ENCODE measurements around the gene BRD1.

Gene BRD1

GRCh38 chr22:49756676-49757075 lies 71.0 kb downstream of the BRD1 start:
- FAIRE-seq (no peak), DNase-seq (ENCODE audit: insufficient read length) (no peak)
- TF ChIP-seq POLR2A (IDR thresholded peaks at IDR 0.05; ENCODE audit: low read depth, low read length): no peak
- no peak for TF ChIP-seq POLR2AphosphoS5 (IDR thresholded peaks at IDR 0.05; ENCODE audit: low read depth, low read length)
- no peak for TF ChIP-seq TAF1 (IDR thresholded peaks at IDR 0.05; ENCODE audit: borderline replicate concordance, low read depth, low read length)

- TF ChIP-seq POLR2A (IDR thresholded peaks at IDR 0.05; ENCODE audit: low read depth, low read length) (no peak), TAF1 (IDR thresholded peaks at IDR 0.05; ENCODE audit: borderline replicate concordance, low read depth, low read length) (no peak), POLR2AphosphoS5 (IDR thresholded peaks at IDR 0.05; ENCODE audit: low read depth, low read length) (no peak)
- DNase-seq (ENCODE audit: insufficient read length) (no peak), FAIRE-seq (no peak)
Measured at GRCh38 chr22:49756201-49756600, 71.5 kb downstream of the BRD1 start.

DNA sequence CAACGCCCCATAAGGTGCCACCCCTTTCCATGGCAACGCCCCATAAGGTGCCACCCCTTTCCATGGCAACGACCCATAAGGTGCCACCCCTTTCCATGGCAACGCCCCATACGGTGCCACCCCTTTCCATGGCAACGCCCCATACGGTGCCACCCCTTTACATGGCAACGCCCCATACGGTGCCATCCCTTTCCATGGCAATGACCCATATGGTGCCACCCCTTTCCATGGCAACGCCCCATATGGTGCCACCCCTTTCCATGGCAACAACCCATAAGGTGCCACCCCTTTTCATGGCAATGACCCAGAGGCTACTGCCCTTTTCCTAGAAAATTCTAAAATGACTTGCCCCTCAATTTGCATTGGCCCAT lies 72.1 kb downstream of the BRD1 start:
- no peak for DNase-seq (ENCODE audit: insufficient read length)
- TF ChIP-seq POLR2AphosphoS5 (IDR thresholded peaks at IDR 0.05; ENCODE audit: low read depth, low read length) (no peak), TAF1 (IDR thresholded peaks at IDR 0.05; ENCODE audit: borderline replicate concordance, low read depth, low read length) (no peak), POLR2A (IDR thresholded peaks at IDR 0.05; ENCODE audit: low read depth, low read length) (no peak)
- no peak for FAIRE-seq

DNA sequence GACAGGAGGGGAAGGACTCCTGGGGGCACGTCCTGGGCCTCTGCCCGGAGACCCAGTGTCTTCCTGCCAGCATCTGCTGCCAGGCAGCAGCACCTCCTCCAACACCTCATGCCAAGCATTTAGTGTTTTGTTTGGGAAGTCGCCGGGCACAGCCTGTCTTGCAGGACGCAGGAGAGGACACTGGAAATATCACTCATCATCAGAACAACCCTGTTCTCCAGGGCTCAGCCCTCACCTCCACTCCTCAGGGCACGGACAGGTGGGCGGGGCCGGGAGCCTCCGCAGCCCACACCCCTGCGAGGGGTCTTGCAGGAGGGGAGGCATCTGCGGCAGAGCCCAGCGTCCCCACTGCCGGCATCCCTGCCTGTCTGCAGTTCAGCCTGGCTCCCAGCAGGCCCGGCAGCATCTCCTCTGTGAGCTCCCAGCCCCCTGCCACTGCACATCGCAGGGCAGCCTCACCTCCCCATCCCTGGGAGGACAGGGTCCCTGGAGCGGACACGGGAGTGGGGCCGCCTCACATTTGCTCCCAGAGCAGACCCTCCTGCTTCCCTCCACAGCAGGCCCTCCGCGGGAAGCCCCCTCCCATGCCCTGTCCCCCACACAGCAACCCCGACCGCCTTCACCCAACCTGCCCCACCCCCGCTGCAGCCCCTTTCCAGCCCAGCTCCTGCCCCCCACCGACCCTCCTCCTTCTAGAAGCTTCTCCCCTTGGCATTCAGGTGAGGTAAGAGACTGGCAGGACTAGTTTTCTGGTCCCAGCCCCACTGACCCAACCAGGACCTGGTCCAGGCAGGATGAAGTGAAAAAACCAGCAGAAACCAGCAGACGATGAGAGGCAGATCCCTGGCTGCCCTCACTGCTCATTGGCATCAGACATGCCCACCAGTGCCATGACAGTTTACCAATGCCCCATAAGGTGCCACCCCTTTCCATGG lies 72.7 kb downstream of the BRD1 start:
- FAIRE-seq: no peak
- peak; percentile 23 for DNase-seq (ENCODE audit: insufficient read length)
- TF ChIP-seq POLR2A (IDR thresholded peaks at IDR 0.05; ENCODE audit: low read depth, low read length): no peak
- no peak for TF ChIP-seq POLR2AphosphoS5 (IDR thresholded peaks at IDR 0.05; ENCODE audit: low read depth, low read length)
- TF ChIP-seq TAF1 (IDR thresholded peaks at IDR 0.05; ENCODE audit: borderline replicate concordance, low read depth, low read length): no peak

GRCh38 chr22:49753961-49754695 lies 73.5 kb downstream of the BRD1 start:
- DNase-seq (ENCODE audit: insufficient read length) (peak; percentile 23), FAIRE-seq (no peak)
- TF ChIP-seq TAF1 (IDR thresholded peaks at IDR 0.05; ENCODE audit: borderline replicate concordance, low read depth, low read length) (no peak), POLR2A (IDR thresholded peaks at IDR 0.05; ENCODE audit: low read depth, low read length) (no peak), POLR2AphosphoS5 (IDR thresholded peaks at IDR 0.05; ENCODE audit: low read depth, low read length) (no peak)

DNA sequence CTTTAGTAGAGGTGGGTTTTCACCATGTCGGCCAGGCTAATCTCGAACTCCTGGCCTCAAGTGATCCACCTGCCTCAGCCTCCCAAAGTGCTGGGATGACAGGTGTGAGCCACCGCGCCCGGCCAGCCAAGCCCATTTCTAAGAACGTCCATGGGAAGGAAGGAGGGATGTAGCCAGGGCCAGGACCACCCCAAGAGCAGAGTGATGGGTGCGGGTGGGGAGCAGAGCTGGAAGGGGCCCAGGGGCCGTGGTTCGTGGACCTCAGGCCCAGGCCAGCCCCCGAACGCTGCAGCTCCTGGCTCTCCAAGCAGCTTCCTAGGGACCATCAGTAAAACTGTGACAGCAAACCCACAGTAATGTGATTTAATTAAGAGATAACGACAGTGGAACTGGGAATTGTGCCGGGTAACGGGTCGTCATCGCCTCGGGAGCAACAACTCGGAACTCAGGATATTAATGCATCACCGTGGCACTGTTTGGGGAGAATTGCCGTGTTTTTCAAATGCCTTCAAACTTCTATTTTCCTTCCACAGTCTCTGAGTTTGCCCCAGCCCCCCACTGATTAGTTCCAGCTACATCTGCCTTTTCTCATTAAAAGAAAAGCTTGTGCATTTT lies 74.3 kb downstream of the BRD1 start:
- TF ChIP-seq TAF1 (IDR thresholded peaks at IDR 0.05; ENCODE audit: borderline replicate concordance, low read depth, low read length) (no peak), POLR2AphosphoS5 (IDR thresholded peaks at IDR 0.05; ENCODE audit: low read depth, low read length) (no peak)
- no peak for FAIRE-seq
- DNase-seq (ENCODE audit: insufficient read length): no peak

GRCh38 chr22:49752598-49753091 lies 75.0 kb downstream of the BRD1 start:
- no peak for DNase-seq (ENCODE audit: insufficient read length)
- no peak for TF ChIP-seq TAF1 (IDR thresholded peaks at IDR 0.05; ENCODE audit: borderline replicate concordance, low read depth, low read length)
- TF ChIP-seq POLR2A (IDR thresholded peaks at IDR 0.05; ENCODE audit: low read depth, low read length): no peak
- TF ChIP-seq POLR2AphosphoS5 (IDR thresholded peaks at IDR 0.05; ENCODE audit: low read depth, low read length): no peak
- no peak for FAIRE-seq

GRCh38 chr22:49751966-49752597 lies 75.6 kb downstream of the BRD1 start:
- FAIRE-seq (no peak), DNase-seq (ENCODE audit: insufficient read length) (no peak)
- TF ChIP-seq TAF1 (IDR thresholded peaks at IDR 0.05; ENCODE audit: borderline replicate concordance, low read depth, low read length) (no peak), POLR2AphosphoS5 (IDR thresholded peaks at IDR 0.05; ENCODE audit: low read depth, low read length) (no peak), POLR2A (IDR thresholded peaks at IDR 0.05; ENCODE audit: low read depth, low read length) (no peak)

DNA sequence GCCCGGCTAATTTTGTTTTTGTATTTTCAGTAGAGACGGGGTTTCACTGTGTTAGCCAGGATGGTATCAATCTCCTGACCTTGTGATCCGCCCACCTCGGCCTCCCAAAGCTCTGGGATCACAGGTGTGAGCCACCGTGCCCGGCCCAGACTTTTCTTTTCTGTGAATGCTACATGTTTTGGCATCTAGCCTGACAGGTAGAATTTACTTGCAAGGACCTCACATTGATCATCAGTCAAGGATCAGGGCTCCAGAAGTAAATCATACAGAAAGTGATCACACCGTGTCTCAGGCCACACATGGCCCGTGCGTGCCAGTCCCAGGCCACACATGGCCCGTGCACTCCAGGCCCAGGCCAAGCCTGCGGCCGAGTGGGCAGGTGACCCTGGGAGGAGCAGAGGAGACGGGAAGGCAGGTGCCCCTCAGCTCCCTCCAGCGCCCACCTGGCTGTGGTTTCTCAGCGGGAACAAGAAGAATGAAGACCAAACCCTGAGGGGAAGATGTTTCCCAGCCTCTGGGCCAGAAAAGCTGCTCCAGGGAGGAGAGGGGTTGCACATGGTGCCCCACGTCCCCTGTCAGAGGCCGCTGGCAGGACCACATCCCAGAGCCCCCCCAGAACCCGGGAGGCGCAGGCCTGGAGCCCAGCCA lies 76.2 kb downstream of the BRD1 start:
- DNase-seq (ENCODE audit: insufficient read length) (no peak), FAIRE-seq (no peak)
- no peak for TF ChIP-seq POLR2A (IDR thresholded peaks at IDR 0.05; ENCODE audit: low read depth, low read length)
- no peak for TF ChIP-seq POLR2AphosphoS5 (IDR thresholded peaks at IDR 0.05; ENCODE audit: low read depth, low read length)
- no peak for TF ChIP-seq TAF1 (IDR thresholded peaks at IDR 0.05; ENCODE audit: borderline replicate concordance, low read depth, low read length)

DNA sequence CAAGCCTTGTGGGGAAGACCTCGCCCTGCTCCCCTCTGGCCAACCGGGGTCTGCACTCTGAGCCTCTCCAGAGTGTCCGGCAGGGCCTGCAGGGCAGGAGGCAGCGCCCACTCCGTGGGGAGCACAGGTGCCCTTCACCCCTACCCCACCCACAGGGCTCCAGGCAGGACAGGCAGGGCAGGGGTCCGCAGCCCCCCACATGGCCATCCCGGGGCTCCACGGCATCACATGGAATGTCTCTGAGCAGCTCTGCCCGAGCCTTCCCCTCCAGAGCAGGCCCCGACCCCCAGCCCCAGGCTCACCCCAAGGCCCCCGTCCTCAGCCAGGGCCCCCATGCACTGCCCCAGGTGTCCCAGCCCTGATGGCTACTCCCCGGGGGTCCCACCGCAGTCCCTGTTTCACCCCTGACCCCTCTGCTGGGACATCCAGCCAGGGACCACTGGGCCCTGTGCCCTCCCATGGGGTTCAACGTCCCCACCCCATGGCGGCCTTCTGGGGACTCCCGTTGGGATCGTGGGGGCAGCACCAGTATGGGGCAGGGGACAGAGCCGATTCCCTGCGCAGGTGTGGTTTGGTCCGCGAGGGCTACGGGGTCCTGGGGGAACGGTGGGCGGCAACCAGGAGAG lies 77.7 kb downstream of the BRD1 start:
- no peak for TF ChIP-seq POLR2AphosphoS5 (IDR thresholded peaks at IDR 0.05; ENCODE audit: low read depth, low read length)
- TF ChIP-seq TAF1 (IDR thresholded peaks at IDR 0.05; ENCODE audit: borderline replicate concordance, low read depth, low read length): no peak
- FAIRE-seq: no peak
- DNase-seq (ENCODE audit: insufficient read length): no peak

Data from GM12892 (cell line).